SU-DHL-6 (cell line): ENCODE measurements around the gene DIPK1B.

ENCODE experiments used
- CTCF ChIP-seq: fragments of 200-600 bp; sonication (generic); IDR thresholded peaks from one replicate; pipeline ENCODE4 v1.5.1; 2017; ENCODE audit warnings: antibody characterized with exemption, mild to moderate bottlenecking, low read length, moderate library complexity; ENCODE audit not compliant: insufficient read depth, poor library complexity, severe bottlenecking
- EZH2phosphoT487 ChIP-seq: fragments of 200-600 bp; sonication (generic), shearing (Covaris generic); conservative IDR thresholded peaks from 2 replicates; pipeline ENCODE4 v1.6.1; 2018; ENCODE audit warnings: mild to moderate bottlenecking, antibody characterized with exemption, low read length, moderate library complexity, mixed read lengths

- TF ChIP-seq CTCF (no peak), EZH2phosphoT487 (no peak)
These were observed 10.6 kb downstream of the DIPK1B start for GRCh38 chr9:136722969-136723356.
